Fibroblast of lung (primary cell): Measurements from ENCODE around the gene CIDEC. TPM values are rescaled to one million over a fixed set of nuclear protein-coding genes. Genes with fewer than 3 reads are reported as not detected.
"Not testable (repeated sequence)": the region's sequence is repeated elsewhere in the genome, so short reads cannot be mapped to it uniquely, and the experiment has no call there.

Experiments used
- DNase-seq, 2 donors: peaks; one replicate each; pipeline versions ENCODE4 v3.0.0 to v3.0.0-alpha.2; 2010; ENCODE audit warnings: low read depth in 2 of 2
- H2AFZ ChIP-seq: 2 replicates; pipeline ENCODE4 v1.5.1; 2012; ENCODE audit warnings: low read length, control low read depth, inconsistent platforms
- H3K27ac ChIP-seq: 2 replicates; pipeline ENCODE4 v1.5.1; 2011; ENCODE audit warnings: low read length, control low read depth; ENCODE audit not compliant: insufficient read depth
- H3K27me3 ChIP-seq: 2 replicates; pipeline ENCODE4 v1.5.1; 2011; ENCODE audit warnings: mild to moderate bottlenecking, low read length; ENCODE audit not compliant: control insufficient read depth, insufficient read depth
- H3K36me3 ChIP-seq: 2 replicates; pipeline ENCODE4 v1.5.1; 2011; ENCODE audit warnings: low read length; ENCODE audit not compliant: control insufficient read depth, insufficient read depth
- H3K4me1 ChIP-seq: 2 replicates; pipeline ENCODE4 v1.5.1; 2011; ENCODE audit warnings: low read length; ENCODE audit not compliant: control insufficient read depth, insufficient read depth; ENCODE audit errors: extremely low read depth
- H3K4me2 ChIP-seq: 2 replicates; pipeline ENCODE4 v1.5.1; 2011; ENCODE audit warnings: low read length, control low read depth; ENCODE audit not compliant: insufficient read depth; ENCODE audit errors: extremely low read depth
- H3K4me3 ChIP-seq, 4 experiments: fragments of 200-600 bp in 1 of 4; sonication (generic) in 1 of 4; replicated peaks in 1 of 4; 2 replicates each; pipeline ENCODE4 v1.5.1; 2011 to 2016; ENCODE audit warnings: low read length in 4 of 4, low read depth in 3 of 4, mild to moderate bottlenecking in 3 of 4, control low read depth in 2 of 4, inconsistent platforms in 1 of 4, mixed read lengths in 1 of 4; ENCODE audit not compliant: insufficient read depth in 1 of 4; ENCODE audit errors: control extremely low read depth in 1 of 4
- H3K79me2 ChIP-seq: 2 replicates; pipeline ENCODE4 v1.5.1; 2012; ENCODE audit warnings: mild to moderate bottlenecking, low read length, inconsistent platforms; ENCODE audit not compliant: control insufficient read depth, insufficient read depth
- H3K9ac ChIP-seq: 2 replicates; pipeline ENCODE4 v1.5.1; 2011; ENCODE audit warnings: mild to moderate bottlenecking, low read length, control low read depth; ENCODE audit not compliant: insufficient read depth
- H3K9me3 ChIP-seq: 2 replicates; pipeline ENCODE4 v1.5.1; 2012; ENCODE audit warnings: low read depth, low read length; ENCODE audit not compliant: control insufficient read depth, insufficient read depth
- H4K20me1 ChIP-seq: 2 replicates; pipeline ENCODE4 v1.5.1; 2011; ENCODE audit warnings: low read length; ENCODE audit not compliant: control insufficient read depth, insufficient read depth; ENCODE audit errors: extremely low read depth
- CTCF ChIP-seq, 2 donors: IDR thresholded peaks in 1 of 2; conservative IDR thresholded peaks in 1 of 2; 1 replicate in 1 of 2; 2 replicates in 1 of 2; pipeline ENCODE4 v1.5.1; 2011 to 2012; ENCODE audit warnings: low read length in 2 of 2, control low read depth in 1 of 2, inconsistent platforms in 1 of 2, low read depth in 1 of 2, mild to moderate bottlenecking in 1 of 2
- EZH2 ChIP-seq: IDR thresholded peaks from 2 replicates; pipeline ENCODE4 v1.5.1; 2012; ENCODE audit warnings: low read length, control low read depth, mild to moderate bottlenecking; ENCODE audit errors: missing control alignments
- polyA plus RNA-seq, 2 donors: library from polyadenylated mRNA; depleted of rRNA in 1 of 2; stranded (reverse) in 1 of 2; unstranded in 1 of 2; fragments of >200 nt; gene quantifications; 2 replicates each; pipeline ENCODE4 v1.2.1, GENCODE V29; 2011 to 2012; ENCODE audit warnings: missing spikeins in 1 of 2
- total RNA-seq: library from RNA; depleted of rRNA; stranded (reverse); fragments of >200 nt; gene quantifications from 2 replicates; pipeline ENCODE4 v1.2.1, GENCODE V29; 2014

Gene CIDEC
- total and polyA plus RNA-seq, 2 donors (not counting 1 experiment from before 2014, with no cell fraction given) = 0.08 to 0.17 TPM

GRCh38 chr3:9875448-9875847, 4.6 kb downstream of the CIDEC start:
- no peak overlapping the region for H2AFZ ChIP-seq

GRCh38 chr3:9872067-9872466, 8.0 kb downstream of the CIDEC start:
- DNase-seq, H3K4me1 ChIP-seq, H2AFZ ChIP-seq: not testable (repeated sequence)

More at GRCh38 chr3:9875448-9875847, 4.6 kb downstream of the CIDEC start:
- Histone ChIP-seq H3K9me3 (no peaks in the 10 kb centered on the region), H3K36me3 (no peaks in the 10 kb centered on the region), H3K27me3 (no peaks in the 10 kb centered on the region), H3K79me2 (no peaks in the 10 kb centered on the region), H3K4me1 (peaks cover 2% of the 10 kb centered on the region), H3K27ac (no peak overlapping the region), H4K20me1 (no peaks in the 10 kb centered on the region), H3K4me2 (no peak overlapping the region), H3K9ac (no peak overlapping the region), H3K4me3 (no peak overlapping the region)
- DNase-seq = no peak
- TF ChIP-seq CTCF (conservative IDR thresholded peaks at IDR 0.05 in 1 of 2, IDR thresholded peaks at IDR 0.05 in 1 of 2; ENCODE audit: low read depth in 1 of 2, low read length in 2 of 2) = no peak
- TF ChIP-seq EZH2 = no peak

GRCh38 chr3:9870978-9871377, 9.1 kb downstream of the CIDEC start:
- TF ChIP-seq EZH2 (no peak), CTCF (conservative IDR thresholded peaks at IDR 0.05 in 1 of 2, IDR thresholded peaks at IDR 0.05 in 1 of 2; ENCODE audit: low read depth in 1 of 2, low read length in 2 of 2) (no peak)
- Histone ChIP-seq H3K27ac (peak overlapping the region; percentile 29), H4K20me1 (no peaks in the 10 kb centered on the region), H3K9me3 (no peaks in the 10 kb centered on the region), H3K9ac (no peak overlapping the region), H3K4me3 (no peak overlapping the region), H3K4me2 (no peak overlapping the region), H2AFZ (no peak overlapping the region), H3K79me2 (no peaks in the 10 kb centered on the region), H3K4me1 (peaks cover 2% of the 10 kb centered on the region), H3K36me3 (no peaks in the 10 kb centered on the region), H3K27me3 (no peaks in the 10 kb centered on the region)
- DNase-seq = peak; percentile 60 to 81

More at GRCh38 chr3:9872067-9872466, 8.0 kb downstream of the CIDEC start:
- H3K27ac ChIP-seq, H3K9ac ChIP-seq, H3K36me3 ChIP-seq, H4K20me1 ChIP-seq, H3K9me3 ChIP-seq, H3K79me2 ChIP-seq, H3K27me3 ChIP-seq, H3K4me2 ChIP-seq, H3K4me3 ChIP-seq: not testable (repeated sequence)
